SK-N-SH (cell line): ENCODE data around the gene CNNM3.

Source experiments
- EP300 ChIP-seq, 2 experiments: IDR thresholded peaks; 2 replicates each; pipeline versions ENCODE4 v1.4.0 to v1.6.1; 2012; ENCODE audit warnings: borderline replicate concordance in 1 of 2, low read depth in 1 of 2, low read length in 1 of 2
- FOXJ3 ChIP-seq: sonication (generic); formaldehyde crosslinking; IDR thresholded peaks from 2 replicates; pipeline ENCODE4 v1.5.1; 2020; ENCODE audit warnings: mild to moderate bottlenecking, missing genetic modification reagents
- FOXM1 ChIP-seq: IDR thresholded peaks from 2 replicates; pipeline ENCODE4 v1.4.0; 2012; ENCODE audit warnings: low read depth, mild to moderate bottlenecking
- GABPA ChIP-seq: IDR thresholded peaks from 2 replicates; pipeline ENCODE4 v1.4.0; 2012; ENCODE audit warnings: low read depth, mild to moderate bottlenecking
- JUND ChIP-seq: IDR thresholded peaks from 2 replicates; pipeline ENCODE4 v1.4.0; 2012
- POLR2AphosphoS5 ChIP-seq: IDR thresholded peaks from 2 replicates; pipeline ENCODE4 v1.6.1; 2012; ENCODE audit warnings: low read depth, low read length
- RAD21 ChIP-seq: IDR thresholded peaks from 2 replicates; pipeline ENCODE4 v1.6.1; 2012; ENCODE audit warnings: mild to moderate bottlenecking, low read length
- RCOR1 ChIP-seq: fragments of 150-350 bp; IDR thresholded peaks from 2 replicates; pipeline ENCODE4 v1.6.1; 2017; ENCODE audit warnings: antibody characterized with exemption, low read length
- USF1 ChIP-seq: IDR thresholded peaks from 2 replicates; pipeline ENCODE4 v1.4.0; 2012; ENCODE audit warnings: low read depth, borderline replicate concordance
- TF ChIP-seq, protein P1 (sequence below): fragments of 200-600 bp; sonication (generic); IDR thresholded peaks from 2 replicates; pipeline ENCODE4 v1.6.1; 2017; ENCODE audit warnings: antibody characterized with exemption, mild to moderate bottlenecking, moderate library complexity
- TF ChIP-seq, protein P2 (sequence below): IDR thresholded peaks from 2 replicates; pipeline ENCODE4 v1.4.0; 2012; ENCODE audit warnings: low read depth
- TF ChIP-seq, protein P3 (sequence below): IDR thresholded peaks from 2 replicates; pipeline ENCODE4; 2012

DNA sequence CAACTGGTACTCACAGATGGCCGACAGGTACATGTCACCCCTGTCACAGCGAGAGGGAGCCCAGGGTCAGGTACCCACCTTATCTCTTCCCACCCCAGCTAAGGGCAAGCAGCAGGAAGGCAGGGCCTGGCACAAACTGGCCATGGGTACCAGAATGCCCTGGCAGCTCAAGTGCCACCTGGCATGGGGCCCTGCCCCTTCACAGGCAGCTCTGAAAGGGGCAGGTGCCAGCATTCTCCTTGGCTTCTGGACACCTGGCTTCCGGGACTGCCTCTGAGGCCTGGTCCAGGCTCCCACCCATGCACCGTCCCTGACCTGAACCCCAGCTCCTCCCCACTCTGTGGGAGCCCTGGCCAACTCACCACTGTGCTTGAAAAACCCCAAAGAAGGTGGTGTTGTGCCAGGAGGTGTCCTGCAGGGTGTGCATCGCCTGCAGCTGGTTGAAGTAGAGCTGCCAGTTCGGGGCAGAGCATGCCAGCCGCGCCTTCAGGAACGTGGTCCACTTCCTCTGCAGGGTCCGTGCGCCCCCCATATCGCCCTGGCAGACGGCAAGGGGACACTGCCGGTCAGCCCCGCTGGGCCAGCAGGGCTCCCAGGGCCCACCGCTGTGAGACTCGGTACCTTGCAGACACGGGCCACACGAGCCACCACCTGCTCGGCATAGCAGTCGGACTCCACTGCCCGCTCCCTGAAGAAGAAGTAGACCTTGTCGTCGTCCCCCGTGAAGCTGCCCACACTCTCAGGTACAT, 48.4 kb downstream of the CNNM3 start:
- TF ChIP-seq, protein P1, sequence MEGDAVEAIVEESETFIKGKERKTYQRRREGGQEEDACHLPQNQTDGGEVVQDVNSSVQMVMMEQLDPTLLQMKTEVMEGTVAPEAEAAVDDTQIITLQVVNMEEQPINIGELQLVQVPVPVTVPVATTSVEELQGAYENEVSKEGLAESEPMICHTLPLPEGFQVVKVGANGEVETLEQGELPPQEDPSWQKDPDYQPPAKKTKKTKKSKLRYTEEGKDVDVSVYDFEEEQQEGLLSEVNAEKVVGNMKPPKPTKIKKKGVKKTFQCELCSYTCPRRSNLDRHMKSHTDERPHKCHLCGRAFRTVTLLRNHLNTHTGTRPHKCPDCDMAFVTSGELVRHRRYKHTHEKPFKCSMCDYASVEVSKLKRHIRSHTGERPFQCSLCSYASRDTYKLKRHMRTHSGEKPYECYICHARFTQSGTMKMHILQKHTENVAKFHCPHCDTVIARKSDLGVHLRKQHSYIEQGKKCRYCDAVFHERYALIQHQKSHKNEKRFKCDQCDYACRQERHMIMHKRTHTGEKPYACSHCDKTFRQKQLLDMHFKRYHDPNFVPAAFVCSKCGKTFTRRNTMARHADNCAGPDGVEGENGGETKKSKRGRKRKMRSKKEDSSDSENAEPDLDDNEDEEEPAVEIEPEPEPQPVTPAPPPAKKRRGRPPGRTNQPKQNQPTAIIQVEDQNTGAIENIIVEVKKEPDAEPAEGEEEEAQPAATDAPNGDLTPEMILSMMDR, result no peak
- TF ChIP-seq, protein P2, sequence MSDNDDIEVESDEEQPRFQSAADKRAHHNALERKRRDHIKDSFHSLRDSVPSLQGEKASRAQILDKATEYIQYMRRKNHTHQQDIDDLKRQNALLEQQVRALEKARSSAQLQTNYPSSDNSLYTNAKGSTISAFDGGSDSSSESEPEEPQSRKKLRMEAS, result no peak
- no peak for TF ChIP-seq POLR2AphosphoS5
- TF ChIP-seq USF1, result no peak
- no peak for TF ChIP-seq RCOR1
- TF ChIP-seq GABPA, result no peak
- TF ChIP-seq JUND, result no peak
- TF ChIP-seq FOXM1, result no peak
- TF ChIP-seq EP300 (IDR thresholded peaks at IDR 0.05; ENCODE audit: borderline replicate concordance in 1 of 2, low read depth in 1 of 2, low read length in 1 of 2), result no peak
- TF ChIP-seq FOXJ3 (CRISPR knock-in tag), result no peak
- TF ChIP-seq RAD21, result no peak
- TF ChIP-seq, protein P3, sequence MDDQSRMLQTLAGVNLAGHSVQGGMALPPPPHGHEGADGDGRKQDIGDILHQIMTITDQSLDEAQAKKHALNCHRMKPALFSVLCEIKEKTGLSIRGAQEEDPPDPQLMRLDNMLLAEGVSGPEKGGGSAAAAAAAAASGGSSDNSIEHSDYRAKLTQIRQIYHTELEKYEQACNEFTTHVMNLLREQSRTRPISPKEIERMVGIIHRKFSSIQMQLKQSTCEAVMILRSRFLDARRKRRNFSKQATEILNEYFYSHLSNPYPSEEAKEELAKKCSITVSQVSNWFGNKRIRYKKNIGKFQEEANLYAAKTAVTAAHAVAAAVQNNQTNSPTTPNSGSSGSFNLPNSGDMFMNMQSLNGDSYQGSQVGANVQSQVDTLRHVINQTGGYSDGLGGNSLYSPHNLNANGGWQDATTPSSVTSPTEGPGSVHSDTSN, result no peak
